HG03097 (cell line): ENCODE results near the gene POGZ.

Experiments used
- ATAC-seq: cut with Tn5 transposase; IDR thresholded peaks from one replicate; pipeline ENCODE4 v1.9.1; 2021; ENCODE audit not compliant: unreplicated experiment, low FRiP score

POGZ gene

DNA sequence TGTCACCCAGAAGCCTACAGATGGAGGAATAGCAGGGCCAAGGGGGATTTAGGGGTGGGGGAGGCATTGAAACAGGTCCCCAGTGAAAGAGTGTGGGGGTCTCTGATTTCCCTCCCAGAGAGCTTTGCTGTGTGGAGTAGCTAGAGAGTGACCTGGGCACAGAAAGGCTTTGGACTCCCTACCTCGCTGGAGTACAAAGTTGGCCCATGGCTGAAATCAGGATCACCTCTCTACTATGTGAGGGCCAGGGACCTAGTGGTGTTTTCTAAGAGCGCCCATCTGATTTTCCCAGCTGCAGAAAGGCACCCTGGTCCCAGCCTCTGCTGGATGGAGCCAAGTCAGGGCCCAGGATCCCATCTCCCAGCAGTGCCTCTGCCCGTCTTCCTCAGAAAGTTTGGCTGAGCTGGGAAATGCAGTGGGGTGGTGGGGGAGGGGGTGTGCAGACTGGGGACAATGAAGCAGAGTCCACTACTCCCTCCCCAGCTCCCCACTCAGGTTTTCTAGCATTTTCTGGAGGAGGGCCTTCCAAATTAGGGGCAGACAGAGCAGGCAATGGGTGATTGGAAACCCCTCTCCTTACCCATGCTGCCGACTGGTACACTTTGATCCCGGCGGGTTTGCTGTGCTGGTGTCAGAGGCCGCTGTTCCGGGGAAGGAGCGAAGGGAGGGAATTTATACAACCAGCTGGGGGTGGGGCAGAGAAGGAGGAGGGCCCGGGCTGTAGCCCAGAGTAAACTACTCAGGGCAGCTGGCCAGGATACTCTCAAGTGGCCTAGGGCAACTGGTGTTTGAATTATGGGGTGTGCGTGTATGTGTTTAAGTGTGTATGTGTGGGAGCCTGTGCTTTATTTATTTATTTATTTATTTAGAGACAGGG is 87.0 kb downstream of the POGZ start, which contains the start of gene SELENBP1:
SELENBP1 (minus strand) TSS at position 648 of the 877 bp plus-strand sequence; CDS start at position 584, 64 bp downstream.
- no peak for ATAC-seq

DNA sequence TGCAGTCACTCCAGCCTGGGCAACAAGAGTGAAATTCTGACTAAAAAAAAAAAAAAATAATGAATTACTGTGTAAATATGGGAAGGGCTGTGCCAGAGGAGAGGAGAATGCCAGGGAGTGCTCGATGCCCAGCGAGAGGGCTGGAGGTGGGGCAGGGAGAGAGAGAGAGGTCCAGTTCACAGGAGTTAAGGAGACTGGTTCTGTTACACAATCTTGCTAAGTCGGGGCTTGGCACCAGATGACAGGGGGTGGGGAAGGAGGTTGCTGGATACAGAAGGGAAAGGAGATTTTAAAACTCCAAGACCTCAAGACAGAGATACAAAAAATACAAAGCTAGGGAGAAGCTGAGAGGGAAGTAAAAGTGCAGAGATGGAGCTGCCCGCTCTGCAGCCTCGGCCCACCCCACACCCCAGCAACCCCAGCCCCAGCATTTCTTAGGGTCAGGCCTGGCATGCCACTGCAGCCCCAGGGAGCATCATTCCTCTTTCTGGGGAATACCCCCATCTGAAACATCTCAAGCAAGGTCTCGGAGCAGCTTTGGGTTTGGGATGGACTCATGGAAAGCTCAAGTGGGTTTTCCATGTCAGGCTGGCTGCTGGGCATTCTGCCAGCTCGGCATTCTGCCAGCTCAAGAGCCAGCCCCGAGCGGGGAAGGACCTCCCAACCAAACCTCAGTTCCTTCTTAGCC is 87.8 kb downstream of the POGZ start:
- ATAC-seq, result no peak

DNA sequence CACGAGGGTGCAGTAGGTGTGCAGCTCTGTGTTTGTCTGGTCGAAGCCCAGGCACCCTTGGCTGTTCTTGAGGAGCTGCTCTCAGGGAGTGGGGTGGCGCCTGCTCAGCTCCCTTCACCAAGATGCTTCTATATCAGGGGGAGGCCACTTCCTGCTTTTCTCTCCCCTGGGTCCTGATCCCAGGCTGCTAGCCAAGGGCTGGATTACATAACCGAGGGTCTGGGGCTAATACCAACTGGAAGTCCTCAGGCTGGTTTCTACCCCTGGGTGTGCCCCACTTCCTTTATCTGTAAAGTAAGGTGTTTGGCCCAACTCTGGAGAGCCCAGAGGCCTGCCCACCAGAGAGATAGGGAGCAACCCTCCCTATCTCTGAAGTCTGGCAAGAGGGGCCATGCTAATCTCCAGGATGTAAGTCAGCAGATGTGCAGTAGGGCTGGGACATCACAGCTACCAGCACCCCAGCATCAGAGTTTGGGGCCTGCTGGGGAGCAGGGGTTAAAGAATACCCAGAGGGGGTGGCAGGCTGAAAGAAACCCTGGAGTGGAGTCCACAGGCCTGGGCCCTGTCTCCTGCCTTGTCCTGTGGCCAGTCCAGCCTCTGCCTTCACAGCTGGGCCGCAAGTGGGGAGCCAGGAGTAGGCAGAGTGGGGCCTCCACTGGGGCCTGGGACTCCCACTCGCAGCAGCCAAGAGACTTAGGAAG is 88.9 kb downstream of the POGZ start:
- no peak for ATAC-seq

DNA sequence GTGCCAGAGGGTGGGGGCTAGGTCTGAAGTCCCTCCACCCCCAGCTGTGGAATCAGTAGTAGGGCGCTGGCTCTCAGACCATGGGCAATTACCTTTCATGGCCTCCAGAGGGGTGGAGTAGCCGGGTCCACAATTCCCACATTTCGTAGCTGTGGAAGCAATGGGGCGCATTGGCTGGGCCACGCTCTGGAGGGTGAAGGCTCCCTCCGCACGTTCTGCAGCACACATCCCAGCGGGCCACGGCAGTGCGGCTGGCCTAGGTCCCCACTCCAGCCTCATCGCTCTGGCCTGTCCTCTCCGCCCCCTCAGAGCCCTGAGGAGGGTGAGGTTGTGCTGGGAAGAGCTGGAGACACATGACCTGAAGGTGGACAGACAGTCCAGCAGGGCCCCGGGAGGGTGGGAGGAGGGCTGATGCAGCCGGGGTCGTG is 89.7 kb downstream of the POGZ start:
- no peak for ATAC-seq

DNA sequence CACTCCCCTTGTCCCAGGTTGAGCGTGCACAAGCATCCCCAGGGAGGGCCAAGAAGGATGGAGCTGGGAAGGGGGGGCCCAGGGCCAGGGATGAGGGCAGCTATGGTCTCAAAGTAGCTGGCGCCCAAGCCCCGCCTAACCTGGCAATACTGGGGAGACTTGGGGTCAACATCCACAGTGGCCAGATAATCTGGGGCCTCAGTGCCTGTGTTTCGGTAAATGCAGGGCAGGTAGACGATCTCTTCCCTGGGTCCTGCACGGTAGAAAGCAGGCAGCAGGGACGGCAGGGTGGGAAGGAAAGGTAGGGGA is 90.0 kb downstream of the POGZ start:
- no peak for ATAC-seq

DNA sequence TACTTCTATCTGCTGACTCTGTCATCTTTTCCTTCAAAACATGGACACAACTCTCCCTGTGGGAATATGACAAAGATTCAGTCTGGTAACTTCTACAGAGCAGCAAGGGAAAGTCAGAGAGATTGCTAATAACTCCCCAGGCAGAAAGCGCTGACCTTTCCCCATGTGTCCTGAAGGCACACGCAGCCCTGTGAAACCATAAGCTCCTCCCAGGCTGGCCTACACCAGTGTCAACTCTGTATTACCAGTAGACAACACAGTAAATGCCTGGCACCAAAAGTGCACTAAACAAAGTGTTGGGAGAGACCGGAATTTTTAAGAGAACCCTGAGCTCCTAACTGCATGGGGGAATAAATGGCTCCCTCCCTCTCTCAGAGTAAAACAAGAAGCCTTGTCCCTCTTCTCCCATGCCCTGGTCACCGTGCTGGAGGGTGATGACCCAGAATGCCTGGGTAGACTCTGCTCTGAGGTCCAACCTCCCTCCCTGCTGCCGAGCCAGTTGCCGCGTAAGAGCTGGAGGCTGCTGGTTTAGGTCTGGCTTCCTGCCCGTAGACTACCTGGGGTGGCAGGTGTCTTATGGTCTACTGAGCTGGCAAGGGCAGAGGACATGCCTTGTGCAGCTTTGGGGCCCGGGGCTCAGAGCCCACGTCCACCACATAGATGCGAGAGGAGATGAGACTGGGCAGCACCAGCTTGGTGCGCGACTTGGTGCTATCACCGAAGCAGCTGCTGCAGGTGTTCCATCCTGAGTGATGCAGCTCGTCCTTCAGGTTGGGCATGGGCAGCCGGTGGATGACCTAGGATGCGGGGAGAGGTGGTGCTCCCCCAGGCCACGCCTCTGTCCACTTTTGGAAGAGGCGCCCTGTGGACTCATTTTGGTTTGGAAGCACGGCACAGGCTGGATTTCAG is 90.6 kb downstream of the POGZ start:
- ATAC-seq, result no peak

DNA sequence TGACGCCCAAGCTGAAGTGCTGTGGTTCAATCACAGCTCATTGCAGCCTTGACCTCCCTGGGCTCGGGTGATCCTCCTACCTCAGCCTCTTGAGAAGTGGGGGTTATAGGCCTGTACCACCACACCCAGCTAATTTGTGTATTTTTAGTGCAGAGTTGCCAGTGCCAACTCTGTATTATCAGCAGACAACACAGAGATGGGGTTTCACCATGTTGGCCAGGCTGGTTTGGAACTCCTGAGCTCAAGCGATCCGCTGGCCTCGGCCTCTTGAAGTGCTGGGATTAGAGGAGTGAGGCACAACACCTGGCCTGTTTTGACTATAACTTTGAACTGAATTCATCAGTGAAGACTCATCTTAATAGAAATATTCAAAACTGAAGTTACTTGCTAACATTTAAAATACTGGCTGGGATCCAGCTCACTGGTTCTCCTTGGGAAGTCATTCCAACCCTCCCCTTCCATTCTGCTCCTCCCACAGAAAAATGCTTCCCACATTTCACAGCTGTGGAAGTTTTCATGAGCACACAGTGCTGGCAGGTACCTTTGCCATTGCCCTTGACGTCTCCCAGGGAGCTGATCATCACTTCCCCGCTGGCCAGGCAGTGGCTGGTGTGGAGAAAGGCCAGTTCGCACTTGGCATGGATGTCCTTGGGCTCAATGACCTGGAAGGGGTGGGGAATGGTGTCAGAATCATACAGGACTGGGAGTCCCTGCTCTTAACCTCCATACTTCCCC is 91.5 kb downstream of the POGZ start:
- ATAC-seq, result no peak

DNA sequence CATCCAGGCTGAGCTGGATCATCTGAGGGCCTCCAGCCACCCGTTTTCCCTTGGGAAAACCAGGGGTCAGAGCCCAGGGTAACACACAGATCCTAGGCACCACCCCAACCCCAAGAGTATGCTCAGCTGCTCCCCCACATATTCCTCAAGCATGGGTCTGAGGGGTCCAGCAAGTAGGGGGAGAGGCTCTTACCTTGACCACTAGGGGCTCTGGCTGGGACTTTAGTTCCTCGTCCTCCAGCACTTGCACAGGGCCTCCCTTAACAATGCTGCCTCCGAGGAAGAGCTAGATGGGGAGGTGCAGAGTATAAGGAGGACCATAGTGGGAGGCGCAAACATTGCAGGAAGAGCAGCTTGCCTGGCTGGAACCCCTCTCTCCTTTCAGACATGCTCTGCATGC is 94.3 kb downstream of the POGZ start:
- no peak for ATAC-seq

DNA sequence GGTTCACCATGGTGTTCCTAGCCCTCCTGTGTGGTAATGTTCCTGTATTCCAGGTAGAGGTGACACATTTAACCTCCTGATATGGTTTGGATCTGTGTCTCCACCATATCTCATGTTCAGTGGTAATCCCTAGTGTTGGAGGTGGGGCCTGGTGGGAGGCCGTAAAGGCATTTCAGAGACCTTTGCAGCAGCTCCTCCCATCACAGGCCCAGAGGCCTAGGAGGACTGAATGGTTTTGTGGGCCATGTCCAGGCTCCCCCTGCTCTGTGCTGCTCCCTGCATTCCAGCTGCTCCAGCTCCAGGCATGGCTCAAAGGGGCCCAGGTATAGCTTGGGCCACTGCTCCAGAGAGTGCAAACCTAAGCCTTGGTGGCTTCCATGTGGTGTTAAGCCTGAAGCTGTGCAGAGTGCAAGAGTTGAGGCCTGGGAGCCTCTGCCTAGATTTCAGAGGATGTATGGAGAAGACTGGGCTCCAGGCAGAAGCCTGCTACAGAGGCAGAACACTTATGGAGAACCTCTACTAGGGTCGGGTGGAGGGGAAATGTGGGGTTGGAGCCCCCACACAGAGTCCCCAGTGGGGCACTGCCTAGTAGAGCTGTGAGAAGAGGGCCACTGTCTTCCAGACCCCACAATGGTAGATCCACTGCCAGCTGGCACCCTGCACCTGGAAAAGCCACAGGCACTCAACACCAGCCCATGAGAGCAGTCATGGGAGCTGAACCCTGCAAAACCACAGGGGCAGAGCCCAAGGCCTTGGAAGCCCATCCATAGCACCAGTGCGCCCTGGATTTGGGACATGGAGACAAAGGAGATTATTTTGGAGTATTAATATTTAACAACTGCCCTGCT is 96.8 kb downstream of the POGZ start:
- ATAC-seq, result no peak

DNA sequence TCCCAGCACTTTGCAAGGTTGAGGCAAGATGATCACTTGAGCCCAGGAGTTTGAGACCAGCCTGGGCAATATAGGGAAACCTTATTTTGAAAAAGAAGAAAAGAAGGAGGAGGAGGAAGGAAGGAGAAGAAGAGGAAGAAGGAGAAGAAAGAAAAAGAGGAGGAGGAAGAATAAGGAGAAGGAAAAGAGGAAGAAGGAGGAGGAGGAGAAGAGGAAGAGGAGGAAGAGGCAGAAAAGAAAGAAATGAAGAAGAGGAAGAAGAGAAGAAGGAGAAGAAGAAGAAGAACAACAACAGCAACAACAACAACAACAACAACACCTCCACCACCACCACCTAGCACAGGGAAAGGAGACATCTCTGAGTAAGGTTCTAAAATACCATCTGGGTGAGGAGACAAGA is 97.4 kb downstream of the POGZ start:
- ATAC-seq, result no peak

DNA sequence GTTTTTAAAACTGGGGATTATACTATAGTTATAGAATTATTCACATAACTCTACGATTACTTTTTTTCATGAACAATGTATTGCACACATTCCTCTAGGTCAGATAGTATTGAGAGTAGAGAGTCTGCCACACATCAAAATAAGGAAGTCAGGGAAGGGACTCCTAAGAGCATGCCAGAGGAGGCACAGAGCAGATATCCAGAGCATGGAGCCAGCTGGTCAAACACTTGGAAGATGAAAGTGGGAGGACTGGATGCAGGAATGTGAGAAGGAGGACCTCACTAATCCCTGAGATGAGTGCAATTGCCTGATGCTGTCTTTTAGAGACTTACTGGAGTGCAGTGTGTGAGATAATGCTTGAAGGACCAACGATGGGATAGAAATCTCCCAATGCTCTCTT is 102.6 kb downstream of the POGZ start:
- no peak for ATAC-seq
